Body of pancreas (tissue), 4 donors: ENCODE measurements around the gene AGAP1.

ENCODE experiments used
- POLR2A ChIP-seq, 3 donors: fragments of 450-650 bp; IDR thresholded peaks; one replicate each; pipeline ENCODE4 v1.6.1; 2016; ENCODE audit warnings: antibody characterized with exemption in 3 of 3, mild to moderate bottlenecking in 2 of 3
- TF ChIP-seq, protein P1 (sequence below), 7 experiments: fragments of 450-650 bp in 4 of 7; fragments of 200-600 bp in 3 of 7; sonication (generic) in 3 of 7; IDR thresholded peaks; one replicate each; pipeline ENCODE4 v1.5.1; 2016 to 2019; ENCODE audit warnings: antibody characterized with exemption in 7 of 7

DNA sequence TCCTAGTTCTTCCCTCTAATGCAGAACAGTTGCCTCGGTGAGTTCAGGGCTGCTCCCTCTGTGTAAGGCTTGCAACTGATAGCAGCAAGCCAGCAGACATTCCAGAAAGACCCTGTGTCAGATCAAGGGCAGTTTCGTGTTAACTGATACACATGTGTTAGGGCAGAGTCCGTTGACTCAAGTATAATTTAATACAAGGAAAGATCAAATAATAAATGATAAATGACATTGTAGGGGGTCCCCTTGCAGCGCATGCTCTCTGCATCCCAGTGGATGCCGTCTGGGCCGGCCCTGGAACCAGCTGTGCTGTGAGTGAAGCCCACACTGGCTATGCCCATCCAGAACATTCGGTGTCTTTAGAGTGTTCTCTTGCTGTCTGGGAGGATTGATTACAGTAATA lies 180.3 kb downstream of the AGAP1 start:
- TF ChIP-seq, protein P1, sequence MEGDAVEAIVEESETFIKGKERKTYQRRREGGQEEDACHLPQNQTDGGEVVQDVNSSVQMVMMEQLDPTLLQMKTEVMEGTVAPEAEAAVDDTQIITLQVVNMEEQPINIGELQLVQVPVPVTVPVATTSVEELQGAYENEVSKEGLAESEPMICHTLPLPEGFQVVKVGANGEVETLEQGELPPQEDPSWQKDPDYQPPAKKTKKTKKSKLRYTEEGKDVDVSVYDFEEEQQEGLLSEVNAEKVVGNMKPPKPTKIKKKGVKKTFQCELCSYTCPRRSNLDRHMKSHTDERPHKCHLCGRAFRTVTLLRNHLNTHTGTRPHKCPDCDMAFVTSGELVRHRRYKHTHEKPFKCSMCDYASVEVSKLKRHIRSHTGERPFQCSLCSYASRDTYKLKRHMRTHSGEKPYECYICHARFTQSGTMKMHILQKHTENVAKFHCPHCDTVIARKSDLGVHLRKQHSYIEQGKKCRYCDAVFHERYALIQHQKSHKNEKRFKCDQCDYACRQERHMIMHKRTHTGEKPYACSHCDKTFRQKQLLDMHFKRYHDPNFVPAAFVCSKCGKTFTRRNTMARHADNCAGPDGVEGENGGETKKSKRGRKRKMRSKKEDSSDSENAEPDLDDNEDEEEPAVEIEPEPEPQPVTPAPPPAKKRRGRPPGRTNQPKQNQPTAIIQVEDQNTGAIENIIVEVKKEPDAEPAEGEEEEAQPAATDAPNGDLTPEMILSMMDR (IDR thresholded peaks at IDR 0.05): no peak
- no peak for TF ChIP-seq POLR2A (IDR thresholded peaks at IDR 0.05)
